Suprapubic skin (tissue), 4 donors: ENCODE data around the gene CNOT3.

Source experiments
- CTCF ChIP-seq, 2 donors: fragments of 200-600 bp in 1 of 2; fragments of 450-650 bp in 1 of 2; sonication (generic) in 1 of 2; IDR thresholded peaks; one replicate each; pipeline ENCODE4 v1.5.1; 2016 to 2019; ENCODE audit warnings: antibody characterized with exemption in 2 of 2, mild to moderate bottlenecking in 1 of 2, moderate library complexity in 1 of 2
- EP300 ChIP-seq: sonication (generic); formaldehyde crosslinking; IDR thresholded peaks from one replicate; pipeline ENCODE4 v1.6.1; 2017; ENCODE audit warnings: antibody characterized with exemption
- POLR2A ChIP-seq, 2 donors: fragments of 450-650 bp; IDR thresholded peaks; one replicate each; pipeline ENCODE4 v1.6.1; 2017; ENCODE audit warnings: antibody characterized with exemption in 2 of 2, mild to moderate bottlenecking in 2 of 2, moderate library complexity in 2 of 2
- POLR2AphosphoS5 ChIP-seq, 3 donors: sonication (generic); formaldehyde crosslinking; IDR thresholded peaks; one replicate each; pipeline ENCODE4 v1.6.1; 2017; ENCODE audit warnings: antibody characterized with exemption in 3 of 3

GRCh38 chr19:54147676-54148075 is 10.1 kb downstream of the CNOT3 start:
- TF ChIP-seq EP300: no peak
- TF ChIP-seq CTCF (IDR thresholded peaks at IDR 0.05): no peak
- TF ChIP-seq POLR2AphosphoS5 (IDR thresholded peaks at IDR 0.05): no peak
- no peak for TF ChIP-seq POLR2A (IDR thresholded peaks at IDR 0.05)
